K562 (cell line): Measurements from ENCODE around the gene PITPNB. TPM values are rescaled to one million over a fixed set of nuclear protein-coding genes. Genes with fewer than 3 reads are reported as not detected.

Experiments
- ATAC-seq: fragments of 200-7000 bp; cut with Tn5 transposase; 3 replicates; pipeline ENCODE4 v1.9.1; 2020; ENCODE audit warnings: moderate library complexity
- BruUV-seq: library from RNA; stranded (reverse); fragments of 400-500 nt; replicated peaks from 2 replicates; lab custom pipeline; 2021; lab: Mats Ljungman, UMichigan
- CTCF ChIA-PET: fragments of 300-600 bp; formaldehyde crosslinking; extraction: SDS; loops from one replicate; lab custom pipeline; 2021; ENCODE audit warnings: low intra/inter-chr PET ratio; lab: Yijun Ruan, JAX
- POLR2A ChIA-PET: fragments of 300-600, 350-650 bp; sonication (Branson Sonifier 250); formaldehyde crosslinking; extraction: SDS; loops from one replicate; lab custom pipeline; 2021; ENCODE audit warnings: antibody characterized with exemption, inconsistent platforms; lab: Yijun Ruan, JAX
- DNase-seq, 4 experiments: peaks; one replicate each; pipeline versions ENCODE4 v3.0.0 to v3.0.0-alpha.2; 2011 to 2018; ENCODE audit warnings: low spot score in 3 of 4, mixed read lengths in 3 of 4; ENCODE audit errors: extremely low read depth in 1 of 4
- FAIRE-seq: peaks from 2 replicates; lab custom pipeline; 2011; peaks lifted over from hg19 to GRCh38; lab: Jason Lieb, UNC
- H2AFZ ChIP-seq: 2 replicates; pipeline ENCODE4 v1.6.0; 2011; ENCODE audit warnings: low read depth, low read length, control low read depth, inconsistent platforms
- H3K27ac ChIP-seq: fragments of 200-600 bp; 3 replicates; pipeline ENCODE4 v1.8.0; 2011; ENCODE audit warnings: low read depth, mild to moderate bottlenecking, control low read depth, inconsistent platforms, low read length, moderate library complexity, mixed read lengths; ENCODE audit errors: extremely low read depth
- H3K27me3 ChIP-seq, 2 experiments: fragments of 300-600 bp in 1 of 2; 2 replicates in 1 of 2; 3 replicates in 1 of 2; pipeline versions ENCODE4 v1.6.0 to v1.8.0; 2011; ENCODE audit warnings: inconsistent platforms in 2 of 2, low read length in 2 of 2, mild to moderate bottlenecking in 1 of 2, mixed read lengths in 1 of 2, moderate library complexity in 1 of 2; ENCODE audit not compliant: control insufficient read depth in 2 of 2, insufficient read depth in 2 of 2
- H3K36me3 ChIP-seq: fragments of 300-600 bp; 3 replicates; pipeline ENCODE4 v1.8.0; 2011; ENCODE audit warnings: mild to moderate bottlenecking, low read length, inconsistent platforms; ENCODE audit not compliant: control insufficient read depth, insufficient read depth
- H3K4me1 ChIP-seq, 2 experiments: fragments of 200-600 bp in 1 of 2; replicated peaks in 1 of 2; 2 replicates in 1 of 2; 3 replicates in 1 of 2; pipeline versions ENCODE4 v1.5.1 to v1.8.0; 2011; ENCODE audit warnings: inconsistent platforms in 2 of 2, low read length in 2 of 2, mild to moderate bottlenecking in 1 of 2, mixed read lengths in 1 of 2, moderate library complexity in 1 of 2; ENCODE audit not compliant: control insufficient read depth in 2 of 2, insufficient read depth in 2 of 2
- H3K4me2 ChIP-seq: 2 replicates; pipeline ENCODE4 v1.6.1; 2011; ENCODE audit warnings: low read length, control low read depth, inconsistent platforms, mixed read lengths; ENCODE audit not compliant: insufficient read depth
- H3K4me3 ChIP-seq: fragments of 200-600 bp; sonication (generic), shearing (Covaris generic); 2 replicates; pipeline ENCODE4 v1.5.1; 2016; ENCODE audit warnings: control low read depth, inconsistent platforms
- H3K79me2 ChIP-seq: fragments of 200-600 bp; 3 replicates; pipeline ENCODE4 v1.8.0; 2011; ENCODE audit warnings: low read length, inconsistent platforms; ENCODE audit not compliant: control insufficient read depth, insufficient read depth
- H3K9ac ChIP-seq, 2 experiments: 2 replicates each; pipeline versions ENCODE4 v1.6.0 to v1.6.1; 2011; ENCODE audit warnings: low read depth in 2 of 2, low read length in 2 of 2, control low read depth in 1 of 2, inconsistent platforms in 1 of 2, mild to moderate bottlenecking in 1 of 2, mixed read lengths in 1 of 2; ENCODE audit not compliant: insufficient read depth in 1 of 2
- H3K9me1 ChIP-seq: one replicate; pipeline ENCODE4 v1.6.0; 2011; ENCODE audit warnings: inconsistent platforms, mild to moderate bottlenecking, low read length, moderate library complexity; ENCODE audit not compliant: control insufficient read depth, insufficient read depth
- H3K9me3 ChIP-seq: replicated peaks from 2 replicates; pipeline ENCODE4 v1.5.1; 2011; ENCODE audit warnings: low read depth, low read length, inconsistent platforms; ENCODE audit not compliant: control insufficient read depth, insufficient read depth
- H4K20me1 ChIP-seq: replicated peaks from 2 replicates; pipeline ENCODE4 v1.6.1; 2011; ENCODE audit warnings: low read length, inconsistent platforms, mixed read lengths; ENCODE audit not compliant: control insufficient read depth, insufficient read depth
- CEBPG ChIP-seq, 3 experiments: fragments of 200-800 bp in 1 of 3; sonication (Bioruptor generic) in 1 of 3; sonication (generic) in 1 of 3; formaldehyde crosslinking in 1 of 3; IDR thresholded peaks in 2 of 3; conservative IDR thresholded peaks in 1 of 3; 2 replicates each; pipeline versions ENCODE4 v1.6.1 to v1.8.0; 2016 to 2022; ENCODE audit warnings: missing compliant biosample characterization in 2 of 3, missing genetic modification characterization in 2 of 3, mild to moderate bottlenecking in 1 of 3, missing genetic modification reagents in 1 of 3
- DNMT1 ChIP-seq: fragments of 450-650 bp; IDR thresholded peaks from 2 replicates; pipeline ENCODE4 v1.6.1; 2016; ENCODE audit warnings: antibody characterized with exemption, mild to moderate bottlenecking
- GABPB1 ChIP-seq: sonication (generic); formaldehyde crosslinking; IDR thresholded peaks from 2 replicates; pipeline ENCODE4 v1.8.0; 2022; ENCODE audit warnings: mild to moderate bottlenecking, missing genetic modification reagents
- SAFB ChIP-seq: fragments of 200-400 bp; formaldehyde crosslinking; IDR thresholded peaks from 2 replicates; pipeline ENCODE4 v1.6.1; 2017; ENCODE audit warnings: low read depth, low read length, borderline replicate concordance
- SMARCA4 ChIP-seq: fragments of 450-650 bp; IDR thresholded peaks from 2 replicates; pipeline ENCODE4 v1.6.1; 2016
- SUPT5H ChIP-seq: fragments of 450-650 bp; IDR thresholded peaks from 2 replicates; pipeline ENCODE4 v1.6.1; 2016
- ZNF76 ChIP-seq: fragments of 250-450 bp; sonication (Bioruptor Pico); IDR thresholded peaks from 2 replicates; pipeline ENCODE4 v1.4.0; 2020; ENCODE audit warnings: mild to moderate bottlenecking, moderate library complexity, borderline replicate concordance
- WGBS: fragments of 100-300 bp; shearing (Covaris generic); methylation state at CpG from one replicate; pipeline ENCODE4 v1.1.6; 2016; ENCODE audit warnings: low coverage, mixed read lengths; ENCODE audit not compliant: insufficient coverage; ENCODE audit errors: missing lambda C conversion rate; 5-methylcytosine and 5-hydroxymethylcytosine counted together
- in situ Hi-C: fragments of 300-500 bp; cut with MboI; formaldehyde crosslinking; loops from 4 replicates; pipeline ENCODE4 v1.15.0; 2018; ENCODE audit warnings: inconsistent platforms, mixed read lengths
- intact Hi-C: fragments of 100-400 bp; cut with micrococcal nuclease; formaldehyde crosslinking; loops from 2 replicates; pipeline ENCODE4 v1.14.2; 2022
- polyA plus RNA-seq, 8 experiments: library from polyadenylated mRNA; depleted of rRNA in 4 of 8; stranded (reverse) in 5 of 8; unstranded in 3 of 8; fragments of >200 nt; fragmentation: Nextera tagmentation in 2 of 8; fragmentation: Illumina TruSeq in 1 of 8; extraction: Ambion mirVana in 2 of 8; extraction: Trizol in 1 of 8; gene quantifications; 2 replicates each; pipeline versions ENCODE4 v1.2.1 to v1.2.3, GENCODE V29; 2011 to 2014; ENCODE audit warnings: inconsistent platforms in 1 of 8, missing spikeins in 1 of 8
- total RNA-seq, 7 experiments: library from RNA; depleted of rRNA in 6 of 7; stranded (reverse); fragments of >200 nt in 6 of 7; fragmentation: Illumina TruSeq in 2 of 7; extraction: Trizol in 2 of 7; gene quantifications; 2 replicates each; pipeline versions ENCODE4 v1.2.1 to v1.2.3, GENCODE V29; 2011 to 2021; ENCODE audit warnings: low replicate concordance in 1 of 7
- TF ChIP-seq, protein P1 (sequence below): fragments of 450-650 bp; conservative IDR thresholded peaks from 2 replicates; pipeline ENCODE4 v1.6.1; 2016; ENCODE audit warnings: missing genetic modification characterization, low read depth, mild to moderate bottlenecking, control low read depth, missing compliant biosample characterization
- TF ChIP-seq, protein P2 (sequence below): fragments of 450-650 bp; IDR thresholded peaks from 2 replicates; pipeline ENCODE4 v1.6.1; 2017; ENCODE audit warnings: antibody characterized with exemption

Gene PITPNB
- total and polyA plus RNA-seq, 9 of the 15 experiments (the other 6 are each of a cell fraction or from before 2014, with no cell fraction given), result 13.1 to 52.4 (median 34.7) TPM

DNA sequence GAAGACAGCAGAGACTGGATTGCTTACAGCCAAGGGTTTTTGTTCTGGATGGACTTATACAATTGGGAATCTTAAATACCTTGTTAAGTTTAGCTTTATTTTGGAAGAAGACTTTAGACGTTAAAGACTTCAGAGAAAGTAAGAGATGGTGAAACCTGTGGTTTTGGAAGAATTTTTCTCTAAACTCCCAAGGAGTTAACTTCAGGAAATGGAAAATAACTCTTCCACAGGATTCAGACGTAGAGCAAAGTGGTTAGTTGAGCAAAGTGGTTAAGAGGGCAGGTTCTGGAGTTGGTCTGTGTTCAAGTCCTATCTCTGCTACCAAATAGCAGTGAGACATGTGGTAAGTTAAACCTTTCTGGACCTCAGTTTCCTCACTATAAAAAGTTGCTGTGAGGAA, 12.8 kb downstream of the PITPNB start:
- Histone ChIP-seq H3K9me3 (no peaks in the 10 kb centered on the region), H3K9me1 (no peaks in the 10 kb centered on the region), H2AFZ (no peak overlapping the region), H3K27ac (no peak overlapping the region), H3K4me3 (no peak overlapping the region), H3K79me2 (peaks cover 73% of the 10 kb centered on the region), H3K27me3 (no peaks in the 10 kb centered on the region), H3K4me2 (no peak overlapping the region), H4K20me1 (no peaks in the 10 kb centered on the region), H3K36me3 (peaks cover 71% of the 10 kb centered on the region), H3K9ac (no peak overlapping the region), H3K4me1 (peaks cover 0 to under 1% of the 10 kb centered on the region in 2 experiments; a peak in 2 of 5 replicates)
- DNase-seq, result no peak
- WGBS, result 71% methylated on average over 2 of the region's 2 CpGs
- no peak for TF ChIP-seq SAFB
- no peak for TF ChIP-seq SMARCA4
- ChIA-PET POLR2A (interaction anchor here (0.6 to 0.7 kb wide), 2 partner anchors 13 to 1096 kb away, joined by 3 read pairs; no protein-coding TSS in a partner anchor), CTCF (no interaction called here)
- intact Hi-C loops, result no loop called here
- in situ Hi-C loops, result no loop called here
- ATAC-seq, result no peak
- FAIRE-seq, result no peak
- BruUV-seq, result no TSS peak

DNA sequence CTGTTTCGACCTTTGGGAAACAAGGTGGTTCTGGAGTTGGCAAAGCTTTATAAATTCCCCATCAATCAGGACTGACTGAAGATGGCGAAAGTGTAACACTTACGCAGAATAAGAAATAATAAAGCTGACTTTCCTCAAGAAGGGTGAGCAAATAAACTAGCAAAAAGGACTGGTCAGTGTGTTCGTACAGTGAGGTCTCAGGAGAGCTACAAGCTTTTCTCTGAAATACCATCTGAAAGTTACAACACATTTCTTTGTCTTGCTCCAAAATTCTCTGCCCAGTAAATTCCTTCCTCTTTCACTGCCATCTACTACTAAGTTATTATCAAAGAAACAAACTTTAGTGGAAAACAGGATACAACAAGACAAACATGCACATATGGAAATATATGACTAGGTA, 13.4 kb downstream of the PITPNB start:
- ATAC-seq, result no peak
- H3K27ac ChIP-seq, result no peak overlapping the region
- no peak overlapping the region for H3K4me3 ChIP-seq
- 93% methylated on average over 3 of the region's 4 CpGs for WGBS
- H3K4me2 ChIP-seq, result no peak overlapping the region
- H2AFZ ChIP-seq, result no peak overlapping the region
- FAIRE-seq, result no peak
- no peaks in the 10 kb centered on the region for H3K9me3 ChIP-seq
- ChIA-PET POLR2A (no interaction called here), CTCF (no interaction called here)
- no peaks in the 10 kb centered on the region for H3K27me3 ChIP-seq
- no peaks in the 10 kb centered on the region; a peak in 2 of 5 replicates for H3K4me1 ChIP-seq
- no peak overlapping the region for H3K9ac ChIP-seq
- peaks cover 67% of the 10 kb centered on the region for H3K79me2 ChIP-seq
- BruUV-seq, result no TSS peak
- H4K20me1 ChIP-seq, result no peaks in the 10 kb centered on the region
- intact Hi-C loops, result no loop called here
- DNase-seq, result no peak
- H3K36me3 ChIP-seq, result peaks cover 69% of the 10 kb centered on the region
- in situ Hi-C loops, result no loop called here
- no peaks in the 10 kb centered on the region for H3K9me1 ChIP-seq
- TF ChIP-seq, protein P1, sequence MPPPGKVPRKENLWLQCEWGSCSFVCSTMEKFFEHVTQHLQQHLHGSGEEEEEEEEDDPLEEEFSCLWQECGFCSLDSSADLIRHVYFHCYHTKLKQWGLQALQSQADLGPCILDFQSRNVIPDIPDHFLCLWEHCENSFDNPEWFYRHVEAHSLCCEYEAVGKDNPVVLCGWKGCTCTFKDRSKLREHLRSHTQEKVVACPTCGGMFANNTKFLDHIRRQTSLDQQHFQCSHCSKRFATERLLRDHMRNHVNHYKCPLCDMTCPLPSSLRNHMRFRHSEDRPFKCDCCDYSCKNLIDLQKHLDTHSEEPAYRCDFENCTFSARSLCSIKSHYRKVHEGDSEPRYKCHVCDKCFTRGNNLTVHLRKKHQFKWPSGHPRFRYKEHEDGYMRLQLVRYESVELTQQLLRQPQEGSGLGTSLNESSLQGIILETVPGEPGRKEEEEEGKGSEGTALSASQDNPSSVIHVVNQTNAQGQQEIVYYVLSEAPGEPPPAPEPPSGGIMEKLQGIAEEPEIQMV (tag), result no peak
- TF ChIP-seq ZNF76 (CRISPR knock-in tag), result no peak
- TF ChIP-seq CEBPG (CRISPR knock-in tag; IDR thresholded peaks at IDR 0.05), result no peak
- no peak for TF ChIP-seq CEBPG (tag; conservative IDR thresholded peaks at IDR 0.05 in 1 of 2, IDR thresholded peaks at IDR 0.05 in 1 of 2)
- TF ChIP-seq, protein P2, sequence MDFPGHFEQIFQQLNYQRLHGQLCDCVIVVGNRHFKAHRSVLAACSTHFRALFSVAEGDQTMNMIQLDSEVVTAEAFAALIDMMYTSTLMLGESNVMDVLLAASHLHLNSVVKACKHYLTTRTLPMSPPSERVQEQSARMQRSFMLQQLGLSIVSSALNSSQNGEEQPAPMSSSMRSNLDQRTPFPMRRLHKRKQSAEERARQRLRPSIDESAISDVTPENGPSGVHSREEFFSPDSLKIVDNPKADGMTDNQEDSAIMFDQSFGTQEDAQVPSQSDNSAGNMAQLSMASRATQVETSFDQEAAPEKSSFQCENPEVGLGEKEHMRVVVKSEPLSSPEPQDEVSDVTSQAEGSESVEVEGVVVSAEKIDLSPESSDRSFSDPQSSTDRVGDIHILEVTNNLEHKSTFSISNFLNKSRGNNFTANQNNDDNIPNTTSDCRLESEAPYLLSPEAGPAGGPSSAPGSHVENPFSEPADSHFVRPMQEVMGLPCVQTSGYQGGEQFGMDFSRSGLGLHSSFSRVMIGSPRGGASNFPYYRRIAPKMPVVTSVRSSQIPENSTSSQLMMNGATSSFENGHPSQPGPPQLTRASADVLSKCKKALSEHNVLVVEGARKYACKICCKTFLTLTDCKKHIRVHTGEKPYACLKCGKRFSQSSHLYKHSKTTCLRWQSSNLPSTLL, result no peak
- no peak for TF ChIP-seq GABPB1 (CRISPR knock-in tag)
- no peak for TF ChIP-seq DNMT1
- TF ChIP-seq SUPT5H, result no peak
